Activated CD8-positive, alpha-beta memory T cell treated with anti-CD3 and anti-CD28 coated beads for 24 hours (primary cell): ENCODE measurements around the gene KCNAB1.

ENCODE experiments used
- DNase-seq: peaks from one replicate; pipeline ENCODE4 v3.0.0-alpha.2; 2020

Gene KCNAB1

DNA sequence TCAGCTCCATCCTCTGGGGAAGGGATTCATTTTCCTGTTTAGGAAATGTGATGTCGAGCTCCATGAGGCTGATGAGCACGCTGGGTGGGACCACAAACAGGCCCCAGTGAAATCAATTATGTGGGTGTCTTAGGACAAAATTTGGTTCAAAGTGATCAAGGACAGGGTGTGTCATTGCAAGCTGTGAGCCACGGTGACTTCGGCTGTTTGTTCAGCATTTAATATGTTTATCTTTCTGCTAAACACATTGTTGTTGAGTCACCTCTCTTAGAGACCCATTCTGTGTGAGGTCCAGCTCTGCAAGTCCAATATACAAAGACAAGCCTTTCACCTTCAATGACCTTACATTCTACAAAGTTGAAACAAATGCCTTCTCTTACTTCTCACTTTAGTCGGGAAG is 393.2 kb downstream of the KCNAB1 start:
- no peak for DNase-seq

DNA sequence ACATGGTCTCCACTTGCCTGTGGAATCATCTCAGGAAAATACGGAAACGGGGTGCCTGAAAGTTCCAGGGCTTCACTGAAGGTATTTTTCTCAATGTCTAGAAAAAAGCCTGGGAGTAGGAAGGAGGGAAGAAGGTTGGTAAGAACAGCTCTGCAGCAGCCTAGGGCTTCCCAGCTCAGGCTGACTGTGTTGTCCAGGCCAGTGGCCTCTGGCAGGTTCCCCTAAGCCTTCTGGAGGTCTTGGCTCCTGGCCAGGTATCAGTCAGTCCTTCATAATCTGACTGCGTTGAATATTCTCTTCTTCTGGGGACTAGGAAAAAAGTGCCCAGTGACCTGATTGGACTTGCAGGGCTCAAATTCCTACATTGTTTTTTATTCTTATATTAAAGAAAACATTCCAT is 395.9 kb downstream of the KCNAB1 start:
- no peak for DNase-seq

DNA sequence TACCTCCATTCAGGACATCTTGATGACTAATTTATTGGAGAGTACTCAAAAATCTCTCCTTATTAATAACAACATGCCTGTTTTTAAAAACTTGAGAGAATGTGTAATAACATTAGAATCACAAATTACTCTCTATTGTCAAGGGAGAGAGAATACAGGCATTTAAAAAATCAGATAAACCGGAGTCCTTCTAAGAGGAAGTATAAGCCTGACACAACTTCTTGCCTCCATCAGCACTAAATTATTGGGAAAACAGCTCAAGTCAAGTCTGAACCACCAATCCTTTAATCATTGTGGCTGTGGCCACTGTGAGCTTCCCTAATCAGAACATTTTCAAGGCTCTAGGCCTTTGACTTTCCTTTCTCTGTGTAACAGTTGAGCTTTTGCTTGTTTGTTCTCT is 396.6 kb downstream of the KCNAB1 start:
- no peak for DNase-seq

DNA sequence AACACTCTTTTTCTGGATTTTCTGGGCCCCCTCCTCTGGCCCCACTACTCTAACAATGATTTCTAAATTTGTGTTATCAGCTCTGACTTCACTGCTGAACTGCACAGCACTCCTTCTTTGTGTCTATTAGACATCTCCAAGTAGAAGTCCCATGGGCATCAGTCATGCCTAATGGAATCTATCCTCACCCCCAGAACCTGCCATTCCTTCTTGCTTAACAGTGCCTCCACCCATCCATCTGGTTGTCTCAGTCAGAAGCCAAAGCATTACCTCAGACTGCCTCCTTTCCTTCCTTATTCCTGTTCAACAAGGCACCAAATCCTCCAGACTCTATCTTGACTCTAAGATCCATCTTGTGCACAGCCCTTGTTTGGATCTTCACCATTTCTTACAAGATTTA is 398.3 kb downstream of the KCNAB1 start:
- DNase-seq: no peak

DNA sequence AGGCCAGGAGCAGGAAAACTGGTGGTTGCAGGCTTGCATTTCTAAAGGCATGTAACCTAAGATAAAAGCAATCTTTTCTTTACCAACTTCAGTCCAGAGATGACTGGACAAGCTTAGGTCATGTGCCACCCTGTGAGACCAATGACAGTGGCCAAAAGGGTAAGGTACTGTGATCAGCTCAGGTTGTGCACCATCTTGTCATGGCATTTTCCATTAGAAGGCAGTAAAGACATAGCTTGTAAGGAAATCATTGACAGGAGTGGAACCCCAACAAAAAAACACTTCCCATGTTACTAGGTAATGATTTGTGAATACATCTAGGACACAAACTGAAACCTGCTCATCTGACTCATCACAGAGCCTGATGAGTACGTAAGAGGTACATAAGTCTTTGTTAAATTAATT is 399.4 kb downstream of the KCNAB1 start:
- no peak for DNase-seq

DNA sequence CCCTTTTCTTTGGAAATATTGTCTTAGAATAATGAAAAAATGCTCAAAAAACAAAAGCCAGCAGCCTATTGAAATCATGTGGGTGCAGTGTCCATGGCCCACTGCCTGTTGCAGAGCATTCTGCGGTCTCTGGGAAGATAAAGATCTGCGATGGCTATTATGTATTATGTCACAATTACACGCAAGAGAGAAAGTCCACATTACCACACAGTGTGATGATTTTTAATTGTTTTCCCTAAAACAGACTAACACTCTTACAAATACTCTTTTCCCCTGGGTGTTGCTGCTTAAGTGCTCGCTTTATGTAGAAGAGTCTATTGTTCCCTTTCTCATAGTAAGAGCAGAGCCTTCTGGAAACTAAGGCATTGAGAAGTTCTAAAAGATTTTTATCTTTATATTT is 402.3 kb downstream of the KCNAB1 start:
- DNase-seq: no peak

DNA sequence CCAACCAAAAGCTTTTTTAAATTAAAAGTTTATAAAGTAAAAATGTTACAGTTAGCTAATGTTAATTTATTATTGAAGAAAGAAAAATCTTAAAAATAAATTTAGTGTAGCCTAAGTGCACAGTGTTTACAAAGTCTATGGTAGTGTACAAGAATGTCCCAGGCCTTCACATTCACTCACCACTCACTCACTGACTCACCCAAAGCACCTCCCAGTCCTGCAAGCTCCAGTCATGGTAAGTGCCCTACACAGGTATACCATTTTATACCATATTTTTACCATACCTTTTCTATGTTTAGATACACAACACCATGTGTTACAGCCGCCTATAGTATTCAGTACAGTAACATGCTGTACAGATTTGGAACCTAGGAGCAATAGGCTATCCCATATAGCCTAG is 405.4 kb downstream of the KCNAB1 start:
- DNase-seq: no peak

DNA sequence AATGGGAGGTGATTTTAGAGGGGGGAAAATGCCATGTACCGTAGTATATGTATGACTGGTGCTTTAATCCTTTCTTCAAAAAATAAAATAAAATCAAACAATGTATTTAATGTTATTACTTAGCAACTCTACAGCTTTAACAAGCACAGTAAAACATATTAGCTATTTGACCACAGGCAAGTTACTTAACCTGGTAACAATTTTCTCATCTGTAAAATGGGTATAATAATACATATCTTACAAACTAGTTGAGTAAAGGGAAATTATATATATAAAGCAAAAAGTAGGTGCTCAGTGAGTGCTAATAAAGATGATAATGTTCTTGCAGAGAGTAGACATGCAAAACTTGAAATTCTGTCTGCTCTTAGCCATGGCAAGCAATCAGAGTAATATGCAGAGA is 406.7 kb downstream of the KCNAB1 start:
- DNase-seq: no peak

DNA sequence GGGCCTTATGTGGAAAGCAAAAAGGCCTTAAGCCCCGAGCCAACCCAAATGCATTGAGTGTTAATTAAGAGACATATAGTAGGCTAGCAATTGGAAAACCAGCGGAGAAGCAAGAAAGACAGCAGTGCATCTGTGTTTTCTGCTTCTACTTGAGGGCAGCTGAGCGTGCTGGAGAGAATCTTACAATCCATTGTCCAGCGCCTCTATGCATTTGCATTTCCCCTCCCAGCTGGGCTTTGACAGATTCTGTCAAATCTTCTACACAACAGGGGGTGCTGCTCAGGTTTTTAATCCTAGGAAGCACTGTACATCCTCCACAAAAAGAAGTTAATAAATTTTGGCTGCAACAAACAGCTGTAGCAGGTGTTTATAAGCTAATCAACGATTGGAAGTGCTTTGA is 410.6 kb downstream of the KCNAB1 start:
- DNase-seq: no peak

DNA sequence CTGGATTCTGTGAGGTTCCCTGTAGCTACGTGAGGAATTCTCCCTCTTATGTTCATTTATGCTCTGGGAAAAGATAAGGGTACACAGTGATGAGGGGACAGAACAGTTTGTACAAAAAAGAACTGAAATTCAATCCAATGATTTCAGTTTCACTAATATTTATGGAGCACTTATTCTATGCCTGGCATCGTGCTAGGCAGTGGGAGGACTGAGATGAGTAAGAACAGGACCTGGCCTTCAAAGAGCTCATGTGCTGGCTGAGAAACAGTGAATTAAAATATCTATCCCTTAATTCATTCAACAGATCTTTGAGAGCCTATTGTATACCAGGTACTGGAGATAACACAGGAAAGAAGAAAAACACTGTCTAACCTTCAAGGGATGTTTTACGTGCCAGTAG is 412.4 kb downstream of the KCNAB1 start:
- no peak for DNase-seq

DNA sequence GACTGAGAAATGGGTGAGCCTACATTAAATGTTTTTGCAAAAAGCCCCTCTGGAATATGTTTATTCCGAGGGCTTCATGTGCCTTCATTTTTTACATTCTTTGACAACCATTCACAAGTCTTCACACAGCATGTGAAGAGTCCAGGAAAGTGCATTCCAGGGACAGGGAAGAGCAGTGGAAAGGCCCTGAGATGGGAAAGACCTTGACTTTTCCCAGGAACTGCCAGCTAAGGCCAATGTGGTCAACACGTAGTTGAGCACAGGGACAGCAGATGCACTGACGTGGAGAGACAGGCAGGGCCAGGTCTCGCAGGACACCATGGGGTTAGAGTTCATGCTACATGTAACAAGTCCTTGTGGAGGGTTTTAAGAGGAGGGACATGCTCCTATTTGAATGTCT is 412.8 kb downstream of the KCNAB1 start:
- DNase-seq: no peak

DNA sequence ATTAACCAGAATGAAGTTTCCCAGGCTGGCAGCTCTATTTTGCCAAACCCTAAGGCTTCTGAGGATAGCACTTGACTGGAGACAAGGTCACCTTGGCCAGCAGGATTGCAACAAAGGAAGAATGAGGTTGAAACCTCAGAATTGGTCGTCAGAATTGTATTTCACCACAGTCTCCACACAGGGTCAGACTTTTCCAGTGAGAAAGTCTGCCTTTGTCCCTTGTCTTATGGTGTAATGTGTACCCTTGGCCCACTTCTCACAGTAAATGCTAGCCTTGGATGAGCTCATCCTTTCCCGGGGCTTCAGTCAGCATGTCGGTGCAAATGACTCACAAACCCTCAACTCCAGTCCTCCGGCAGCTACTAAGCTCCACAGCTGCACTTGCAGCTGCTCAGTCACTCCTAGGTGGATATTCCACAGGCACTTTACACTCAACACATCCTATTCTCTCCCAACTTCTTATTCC is 414.8 kb downstream of the KCNAB1 start:
- no peak for DNase-seq

DNA sequence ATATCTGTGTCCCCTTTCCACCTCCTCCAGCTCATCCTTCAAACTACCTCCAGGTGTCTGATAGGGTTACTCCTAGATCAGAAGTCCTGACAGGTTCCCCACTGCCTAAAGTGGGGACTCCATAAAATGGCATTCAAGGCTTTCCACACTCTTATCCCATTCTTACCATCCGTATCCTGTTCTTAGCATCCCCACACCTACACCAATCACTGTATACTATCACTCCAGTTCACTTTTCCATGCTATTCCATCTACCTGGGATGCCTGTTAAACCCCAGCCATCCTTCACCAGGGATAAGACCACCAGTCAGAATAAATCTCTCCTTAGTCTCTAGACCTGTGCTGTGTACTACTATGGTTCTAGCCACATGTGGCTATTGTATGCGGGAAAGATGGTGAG is 415.4 kb downstream of the KCNAB1 start:
- no peak for DNase-seq

DNA sequence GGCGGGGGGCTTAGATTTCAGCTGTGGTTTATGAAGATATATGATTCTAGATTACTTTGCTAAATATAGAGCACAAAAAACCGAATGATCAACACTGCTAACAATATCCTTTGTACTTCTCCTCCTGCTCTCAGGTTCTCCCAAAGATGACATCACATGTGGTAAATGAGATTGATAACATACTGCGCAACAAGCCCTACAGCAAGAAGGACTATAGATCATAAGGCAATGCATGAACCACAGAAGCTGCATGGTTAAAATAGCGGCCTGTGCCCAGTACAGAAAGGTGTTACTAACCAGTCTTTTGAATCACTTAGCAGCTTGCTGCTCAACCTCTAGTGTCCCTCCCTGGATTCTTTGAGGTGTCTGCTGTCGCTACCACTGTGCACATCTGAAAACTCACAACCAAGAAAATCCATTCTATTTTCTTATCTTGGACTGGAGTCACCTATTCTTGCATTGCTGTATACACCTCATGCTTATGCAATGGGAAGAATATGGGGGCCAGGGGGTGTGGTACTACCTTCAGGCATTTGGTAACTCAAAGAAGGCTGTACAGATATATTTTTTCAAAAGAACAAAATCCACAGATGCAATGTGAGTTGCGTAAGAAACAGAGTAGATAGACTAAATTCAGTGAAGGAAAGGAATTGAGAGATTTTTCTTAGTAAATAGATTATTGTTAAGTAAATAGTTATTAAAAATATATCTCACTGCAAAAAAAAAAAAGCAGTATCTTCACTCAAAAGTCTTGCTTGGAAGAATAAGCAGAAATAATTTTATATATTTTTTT is 416.3 kb downstream of the KCNAB1 start:
- no peak for DNase-seq

DNA sequence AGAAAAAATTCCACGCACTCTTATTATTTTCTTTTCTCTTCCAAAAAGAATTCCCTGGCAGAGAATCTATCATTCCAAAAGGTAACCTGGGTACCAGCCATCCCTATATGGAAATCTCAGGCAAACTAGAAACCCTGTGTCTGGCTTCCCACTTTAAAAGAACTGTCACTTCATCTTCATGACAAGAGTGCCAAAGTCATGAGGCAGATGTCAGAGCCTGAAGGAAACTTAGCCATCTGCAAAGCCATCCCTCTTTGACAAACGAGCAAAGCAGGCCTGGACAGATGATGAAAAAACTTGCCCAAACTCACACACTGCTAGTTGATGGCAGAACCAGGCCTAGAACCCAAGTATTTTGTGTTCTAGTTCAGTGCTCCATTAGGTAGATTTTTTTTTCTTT is 418.7 kb downstream of the KCNAB1 start:
- no peak for DNase-seq

DNA sequence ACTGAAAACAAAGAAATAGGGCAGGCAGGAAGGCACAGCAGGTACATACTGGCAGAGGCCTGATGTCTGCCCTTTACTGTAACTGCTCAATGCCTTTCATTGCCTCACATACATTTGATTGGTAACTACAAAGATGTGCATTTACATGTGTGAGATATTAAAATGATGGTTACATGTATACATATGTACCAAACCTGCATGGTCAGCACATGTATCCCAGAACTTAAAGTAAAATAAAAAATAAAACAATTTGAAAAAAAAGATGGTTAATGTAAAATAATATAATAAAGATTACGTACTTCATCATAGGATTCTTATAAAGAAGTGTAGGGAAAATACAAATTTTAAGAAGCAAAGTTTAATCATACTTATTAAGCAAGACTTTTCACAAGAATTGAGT is 419.4 kb downstream of the KCNAB1 start:
- no peak for DNase-seq

DNA sequence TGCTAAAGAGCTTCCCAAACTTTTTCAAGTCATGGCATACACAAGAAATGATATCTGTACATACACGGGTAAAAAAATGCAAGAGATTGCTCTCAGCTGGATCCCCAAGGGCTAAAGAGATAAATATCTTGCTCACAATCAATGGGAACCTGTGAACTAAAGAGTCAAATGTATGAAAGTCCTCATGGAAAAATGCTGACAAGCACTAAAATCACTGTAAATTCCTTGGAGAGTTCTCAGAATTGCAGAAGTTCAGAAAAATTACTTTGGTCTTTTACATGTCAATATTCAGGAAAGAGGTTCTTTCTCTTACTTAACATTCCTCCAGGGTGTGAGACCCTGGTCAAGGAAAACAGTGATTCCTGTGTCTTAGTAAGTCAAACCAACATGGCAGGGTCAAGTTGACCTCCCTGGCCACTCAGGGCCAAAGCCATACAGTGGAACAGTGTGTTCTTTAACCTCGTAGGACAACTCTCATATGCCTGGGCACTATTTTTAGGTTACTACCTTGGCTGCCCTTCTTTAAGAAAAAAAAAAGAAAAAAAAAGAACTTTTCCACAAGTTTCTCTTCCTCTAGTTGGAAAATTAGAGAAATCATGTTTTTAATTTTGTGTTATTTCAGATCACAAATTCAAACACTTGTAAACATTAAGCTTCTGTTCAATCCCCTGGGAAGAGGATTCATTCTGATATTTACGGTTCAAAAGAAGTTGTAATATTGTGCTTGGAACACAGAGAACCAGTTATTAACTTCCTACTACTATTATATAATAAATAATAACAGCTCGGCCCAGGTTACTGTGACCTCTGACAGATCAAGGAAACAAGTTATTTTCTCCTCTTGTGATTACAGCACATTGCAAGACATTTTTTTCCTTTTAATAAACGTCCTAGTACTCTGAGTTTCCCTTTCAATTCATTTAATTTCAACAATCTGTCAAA is 422.0 kb downstream of the KCNAB1 start:
- DNase-seq: no peak

DNA sequence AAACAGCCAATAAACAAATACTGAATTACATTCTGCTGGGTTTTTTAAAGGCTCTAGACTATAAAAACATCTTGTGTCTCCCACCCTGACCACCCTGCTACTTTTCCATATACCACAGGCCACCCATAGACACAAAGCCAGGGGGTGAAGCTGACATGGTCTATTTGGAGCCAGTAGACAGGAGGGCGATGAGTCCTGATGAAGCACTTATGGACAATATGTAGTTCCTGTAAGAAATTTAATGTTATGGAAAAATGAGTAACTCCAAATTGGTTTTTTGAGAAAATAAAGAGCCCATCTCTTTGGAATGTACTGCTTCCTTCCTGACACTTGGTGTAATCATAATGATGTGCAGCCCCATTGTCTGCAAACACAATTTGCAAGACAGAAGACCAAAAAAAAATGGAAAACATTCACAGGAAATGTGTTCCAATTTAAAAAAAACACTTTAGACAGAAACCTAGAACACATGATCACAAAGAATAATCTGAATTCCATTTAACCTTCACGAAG is 422.7 kb downstream of the KCNAB1 start:
- DNase-seq: no peak

DNA sequence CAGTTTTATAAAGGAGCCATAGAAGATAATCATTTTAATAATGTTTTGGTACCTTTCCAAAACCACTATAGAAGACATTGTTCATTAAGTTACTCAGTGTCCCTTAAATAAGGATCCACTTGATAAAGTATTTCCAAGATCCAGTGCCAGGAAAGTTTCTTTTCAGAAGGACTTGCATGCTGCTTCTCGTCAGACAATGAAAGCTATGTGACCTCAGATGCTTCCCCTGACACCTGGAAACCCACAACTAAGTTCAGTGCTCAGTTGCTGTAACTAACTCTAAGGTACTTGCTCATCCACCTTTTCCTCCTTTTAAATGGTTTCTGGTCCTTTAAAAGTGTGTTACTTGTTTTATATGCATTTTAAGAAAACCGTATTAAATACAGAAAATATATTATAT is 427.3 kb downstream of the KCNAB1 start:
- no peak for DNase-seq

DNA sequence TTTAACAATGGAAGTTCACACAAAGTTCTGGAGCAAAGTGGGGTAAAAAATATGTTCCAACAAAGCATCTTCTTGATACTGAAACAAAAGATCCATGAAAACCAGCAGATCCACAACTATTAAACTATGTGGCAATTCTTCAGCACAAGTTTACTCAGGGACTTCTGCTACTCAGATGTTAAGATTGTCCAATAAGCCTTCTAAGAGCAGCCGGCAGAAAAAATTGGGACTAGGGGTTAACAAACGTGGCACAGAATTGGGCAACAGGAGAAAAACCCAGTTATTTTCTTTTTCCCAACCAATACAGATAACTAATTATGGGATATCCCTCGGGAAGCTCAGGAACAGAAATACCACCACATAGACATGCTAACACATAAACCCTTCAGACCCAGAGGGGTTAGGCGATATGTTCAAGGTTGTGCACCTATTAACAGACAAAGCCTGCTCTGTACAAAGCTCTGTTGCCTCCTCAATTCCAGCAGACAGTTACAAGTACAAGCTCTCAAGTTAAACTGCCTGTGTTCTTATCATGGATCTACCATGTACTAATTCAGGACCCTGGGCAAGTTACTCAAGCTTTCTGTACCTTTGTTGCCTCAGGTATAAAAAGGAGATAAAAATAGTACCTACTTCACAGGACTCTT is 427.8 kb downstream of the KCNAB1 start:
- no peak for DNase-seq

DNA sequence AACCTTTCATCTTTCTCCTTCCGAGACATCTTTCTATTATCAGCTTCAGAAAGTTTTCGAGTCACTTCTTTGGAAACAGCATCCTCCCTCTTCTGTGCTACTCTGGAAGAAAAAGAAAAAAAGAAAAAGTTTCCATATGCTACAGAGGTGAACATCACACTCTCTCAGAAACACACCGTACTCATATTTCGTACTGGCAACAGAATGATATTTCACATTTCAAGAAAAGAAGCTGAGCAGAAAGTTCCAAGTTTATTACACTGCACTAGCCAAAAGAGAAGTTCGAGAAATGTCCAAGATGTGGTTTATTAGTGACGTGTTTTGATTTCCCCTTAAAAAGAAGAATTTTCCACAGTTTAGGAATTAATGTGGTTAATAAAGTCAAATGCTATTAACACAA is 428.5 kb downstream of the KCNAB1 start:
- DNase-seq: no peak

DNA sequence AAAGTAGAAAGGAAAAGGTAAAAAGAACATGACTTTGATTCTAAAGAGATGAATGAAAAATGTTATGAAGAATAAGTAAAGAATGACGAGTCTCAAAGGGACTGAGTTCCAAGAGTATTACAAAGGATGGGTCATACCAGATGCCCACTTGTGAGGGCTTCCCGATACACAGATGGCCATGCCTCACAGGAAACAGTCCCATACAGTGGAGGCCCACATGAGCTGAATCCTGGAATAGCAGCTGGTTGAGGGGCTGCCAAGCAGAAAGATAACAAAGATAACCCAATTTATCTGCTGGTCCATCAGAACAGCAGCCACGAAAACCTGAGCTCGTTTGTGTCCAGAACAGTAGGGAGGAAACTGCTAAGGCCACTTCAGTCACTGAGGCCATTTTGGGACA is 430.9 kb downstream of the KCNAB1 start:
- no peak for DNase-seq

DNA sequence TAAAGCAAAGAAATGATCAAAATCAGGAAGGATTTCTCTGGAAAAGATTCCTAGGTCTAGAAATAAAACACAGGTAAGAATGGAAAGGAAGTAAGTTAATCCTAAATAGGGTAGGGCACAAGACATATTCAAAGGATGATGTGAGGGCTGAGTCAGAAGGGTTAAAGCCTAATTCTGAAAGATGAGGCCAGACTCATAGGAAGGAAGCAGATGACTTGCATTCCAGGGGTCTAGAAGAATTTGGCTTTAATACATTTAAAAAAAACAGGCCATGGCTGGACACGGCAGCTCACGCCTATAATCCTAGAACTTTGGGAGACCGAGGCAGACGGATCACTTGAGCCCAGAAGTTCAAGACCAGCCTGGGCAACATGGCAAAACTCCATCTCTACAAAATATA is 431.4 kb downstream of the KCNAB1 start:
- no peak for DNase-seq
